OCI-LY1 (cell line): Measurements from ENCODE around the gene CDHR1.

ENCODE experiments used
- H2AFZ ChIP-seq: fragments of 200-600 bp; sonication (generic), shearing (Covaris generic); 2 replicates; pipeline ENCODE4 v1.6.0; 2014; ENCODE audit warnings: antibody characterized with exemption, mild to moderate bottlenecking, low read length
- H3F3A ChIP-seq: fragments of 200-600 bp; sonication (generic), shearing (Covaris generic); 2 replicates; pipeline ENCODE4 v1.6.0; 2014; ENCODE audit warnings: mild to moderate bottlenecking, antibody characterized with exemption, low read length, moderate library complexity; ENCODE audit not compliant: insufficient read depth
- H3K27ac ChIP-seq: fragments of 200-600 bp; sonication (generic); 2 replicates; pipeline ENCODE4 v1.5.1; 2014; ENCODE audit warnings: low read length, mixed run types, mild to moderate bottlenecking, low read depth; ENCODE audit not compliant: poor library complexity, severe bottlenecking
- H3K27me3 ChIP-seq: fragments of 200-600 bp; sonication (generic); 2 replicates; pipeline ENCODE4 v1.6.0; 2014; ENCODE audit warnings: antibody characterized with exemption, mild to moderate bottlenecking, low read length, moderate library complexity; ENCODE audit not compliant: insufficient read depth
- H3K36me3 ChIP-seq: fragments of 200-600 bp; sonication (generic); 2 replicates; pipeline ENCODE4 v1.6.1; 2014; ENCODE audit warnings: mild to moderate bottlenecking, antibody characterized with exemption, low read length, moderate library complexity, mixed read lengths; ENCODE audit not compliant: insufficient read depth
- H3K4me1 ChIP-seq: fragments of 200-600 bp; sonication (generic); 2 replicates; pipeline ENCODE4 v1.5.1; 2014; ENCODE audit warnings: mild to moderate bottlenecking, low read length, moderate library complexity; ENCODE audit not compliant: insufficient read depth, severe bottlenecking
- H3K4me2 ChIP-seq: fragments of 200-600 bp; sonication (generic), shearing (Covaris generic); 2 replicates; pipeline ENCODE4 v1.6.1; 2014; ENCODE audit warnings: low read length
- H3K4me3 ChIP-seq: fragments of 200-600 bp; sonication (generic); 2 replicates; pipeline ENCODE4 v1.5.1; 2014; ENCODE audit warnings: low read length, low read depth, mild to moderate bottlenecking, mixed read lengths; ENCODE audit not compliant: poor library complexity, severe bottlenecking
- H3K79me2 ChIP-seq: fragments of 200-600 bp; shearing (Covaris generic); 2 replicates; pipeline ENCODE4 v1.6.1; 2016; ENCODE audit warnings: mixed run types, low read length, mixed read lengths; ENCODE audit not compliant: insufficient read depth
- H3K9ac ChIP-seq: fragments of 200-600 bp; sonication (generic), shearing (Covaris generic); 2 replicates; pipeline ENCODE4 v1.6.1; 2014; ENCODE audit warnings: mild to moderate bottlenecking, low read length, mixed read lengths
- H3K9me2 ChIP-seq: fragments of 200-600 bp; sonication (generic), shearing (Covaris generic); 2 replicates; pipeline ENCODE4 v1.6.1; 2014; ENCODE audit warnings: low read depth, mild to moderate bottlenecking, low read length, mixed read lengths
- H3K9me3 ChIP-seq: fragments of 200-600 bp; shearing (Covaris generic); 2 replicates; pipeline ENCODE4 v1.6.1; 2014; ENCODE audit warnings: low read length, mixed read lengths
- H4K20me1 ChIP-seq: fragments of 200-600 bp; sonication (generic), shearing (Covaris generic); 2 replicates; pipeline ENCODE4 v1.6.0; 2016; ENCODE audit warnings: mild to moderate bottlenecking, low read length; ENCODE audit not compliant: insufficient read depth
- CTCF ChIP-seq: fragments of 200-600 bp; sonication (generic), shearing (Covaris generic); IDR thresholded peaks from 2 replicates; pipeline ENCODE4 v1.5.1; 2017; ENCODE audit warnings: mild to moderate bottlenecking, antibody characterized with exemption, low read length, moderate library complexity, mixed read lengths
- EZH2 ChIP-seq: fragments of 200-600 bp; sonication (generic), shearing (Covaris generic); IDR thresholded peaks from 2 replicates; pipeline ENCODE4 v1.8.0; 2017; ENCODE audit warnings: borderline replicate concordance, mixed run types, mild to moderate bottlenecking, antibody characterized with exemption, low read length, moderate library complexity, mixed read lengths

CDHR1 gene

GRCh38 chr10:84216834-84217233 lies 22.5 kb downstream of the CDHR1 start:
- no peaks in the 10 kb centered on the region; the same call in 1 of the 2 replicates for H3K36me3 ChIP-seq
- H3K9me3 ChIP-seq, result no peaks in the 10 kb centered on the region
- H3K27me3 ChIP-seq, result peaks cover 8% of the 10 kb centered on the region; the same call in 1 of the 2 replicates
- H3K9ac ChIP-seq, result no peak overlapping the region
- TF ChIP-seq EZH2 (no peak), CTCF (no peak)
- no peaks in the 10 kb centered on the region for H4K20me1 ChIP-seq
- no peak overlapping the region for H3K27ac ChIP-seq
- no peaks in the 10 kb centered on the region for H3K9me2 ChIP-seq
- no peaks in the 10 kb centered on the region for H3F3A ChIP-seq
- H3K4me2 ChIP-seq, result no peak overlapping the region
- H3K4me3 ChIP-seq, result no peak overlapping the region
- no peaks in the 10 kb centered on the region for H3K79me2 ChIP-seq
- no peaks in the 10 kb centered on the region for H3K4me1 ChIP-seq
- no peak overlapping the region for H2AFZ ChIP-seq

DNA sequence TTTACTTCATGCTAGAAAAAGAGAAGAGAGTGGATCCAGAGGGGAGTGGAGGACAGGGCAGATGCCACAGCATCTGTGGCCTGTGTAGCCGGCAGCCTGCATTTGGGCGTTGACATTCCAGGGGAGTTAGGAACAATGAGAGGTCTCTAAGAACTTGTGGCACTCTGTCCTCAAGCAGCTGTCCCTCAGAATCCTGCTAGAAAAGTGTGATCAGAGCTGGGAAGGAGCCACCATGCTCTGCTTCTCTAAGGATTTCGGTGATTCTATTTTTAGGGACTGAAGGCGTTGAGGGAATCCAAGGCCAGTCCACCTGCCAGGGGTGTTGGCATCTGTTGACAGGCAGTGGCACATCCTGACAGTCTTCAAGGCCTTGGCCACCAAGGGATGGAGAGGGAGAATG lies 23.4 kb downstream of the CDHR1 start:
- Histone ChIP-seq H3K9me2 (no peaks in the 10 kb centered on the region), H2AFZ (no peak overlapping the region), H3F3A (no peaks in the 10 kb centered on the region), H3K4me1 (no peaks in the 10 kb centered on the region), H3K4me2 (no peak overlapping the region), H3K27me3 (peaks cover 8% of the 10 kb centered on the region; the same call in 1 of the 2 replicates), H3K9me3 (no peaks in the 10 kb centered on the region), H3K4me3 (no peak overlapping the region), H3K36me3 (no peaks in the 10 kb centered on the region; the same call in 1 of the 2 replicates), H3K9ac (no peak overlapping the region), H3K27ac (no peak overlapping the region), H3K79me2 (no peaks in the 10 kb centered on the region), H4K20me1 (no peaks in the 10 kb centered on the region)
- no peak for TF ChIP-seq EZH2
- no peak for TF ChIP-seq CTCF

GRCh38 chr10:84221916-84222315 lies 27.6 kb downstream of the CDHR1 start:
- Histone ChIP-seq H3K27me3 (peaks cover 5% of the 10 kb centered on the region; the same call in 1 of the 2 replicates), H3K4me3 (no peak overlapping the region), H3K27ac (no peak overlapping the region), H3K9ac (no peak overlapping the region), H3K79me2 (no peaks in the 10 kb centered on the region), H3K9me3 (no peaks in the 10 kb centered on the region), H3K4me1 (no peaks in the 10 kb centered on the region), H3K9me2 (no peaks in the 10 kb centered on the region), H3K36me3 (no peaks in the 10 kb centered on the region; the same call in 1 of the 2 replicates), H4K20me1 (no peaks in the 10 kb centered on the region), H2AFZ (no peak overlapping the region), H3K4me2 (no peak overlapping the region), H3F3A (no peaks in the 10 kb centered on the region)
- TF ChIP-seq CTCF, result no peak
- no peak for TF ChIP-seq EZH2
